Fibroblast of the aortic adventitia (primary cell): ENCODE measurements around the gene TMEM98. TPM values are rescaled to one million over a fixed set of nuclear protein-coding genes. Genes with fewer than 3 reads are reported as not detected.
"Not testable (repeated sequence)": the region's sequence is repeated elsewhere in the genome, so short reads cannot be mapped to it uniquely, and the experiment has no call there.

ENCODE experiments used
- DNase-seq: peaks from one replicate; pipeline ENCODE4 v3.0.0-alpha.2; 2010; ENCODE audit warnings: low read depth
- H3K4me3 ChIP-seq: 2 replicates; pipeline ENCODE4 v1.5.1; 2011; ENCODE audit warnings: low read depth, mild to moderate bottlenecking, control low read depth, low read length, moderate library complexity
- total RNA-seq: library from RNA; depleted of rRNA; stranded (reverse); fragments of >200 nt; gene quantifications from 2 replicates; pipeline ENCODE4 v1.2.3, GENCODE V29; 2012; ENCODE audit warnings: low replicate concordance
- TF ChIP-seq, protein P1 (sequence below): IDR thresholded peaks from 2 replicates; pipeline ENCODE4 v1.5.1; 2011; ENCODE audit warnings: mild to moderate bottlenecking, low read length, control low read depth, inconsistent platforms; ENCODE audit not compliant: insufficient read depth

TMEM98 gene
- total RNA-seq, 1 donor, result 95.5 TPM

DNA sequence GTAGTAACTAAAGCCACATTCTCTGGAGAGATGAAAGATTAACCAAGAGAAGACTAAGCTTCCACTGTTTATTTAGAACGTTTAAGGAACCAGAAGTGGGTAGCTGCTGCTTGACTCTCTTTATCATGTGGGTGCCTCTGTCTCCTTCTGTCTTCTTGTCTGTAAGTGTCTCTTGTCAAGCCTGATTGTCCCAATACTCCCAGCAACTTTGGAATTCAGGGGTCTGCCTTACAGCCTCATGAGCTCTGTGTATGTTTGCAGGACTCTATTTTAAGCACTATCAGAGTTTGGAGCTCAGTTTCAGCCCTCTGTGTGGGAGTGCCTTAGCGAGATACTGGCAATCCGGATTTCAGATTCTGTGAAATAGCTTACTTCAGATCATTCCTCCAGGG lies 34.4 kb downstream of the TMEM98 start:
- H3K4me3 ChIP-seq, result no peak overlapping the region
- DNase-seq, result no peak
- TF ChIP-seq, protein P1, sequence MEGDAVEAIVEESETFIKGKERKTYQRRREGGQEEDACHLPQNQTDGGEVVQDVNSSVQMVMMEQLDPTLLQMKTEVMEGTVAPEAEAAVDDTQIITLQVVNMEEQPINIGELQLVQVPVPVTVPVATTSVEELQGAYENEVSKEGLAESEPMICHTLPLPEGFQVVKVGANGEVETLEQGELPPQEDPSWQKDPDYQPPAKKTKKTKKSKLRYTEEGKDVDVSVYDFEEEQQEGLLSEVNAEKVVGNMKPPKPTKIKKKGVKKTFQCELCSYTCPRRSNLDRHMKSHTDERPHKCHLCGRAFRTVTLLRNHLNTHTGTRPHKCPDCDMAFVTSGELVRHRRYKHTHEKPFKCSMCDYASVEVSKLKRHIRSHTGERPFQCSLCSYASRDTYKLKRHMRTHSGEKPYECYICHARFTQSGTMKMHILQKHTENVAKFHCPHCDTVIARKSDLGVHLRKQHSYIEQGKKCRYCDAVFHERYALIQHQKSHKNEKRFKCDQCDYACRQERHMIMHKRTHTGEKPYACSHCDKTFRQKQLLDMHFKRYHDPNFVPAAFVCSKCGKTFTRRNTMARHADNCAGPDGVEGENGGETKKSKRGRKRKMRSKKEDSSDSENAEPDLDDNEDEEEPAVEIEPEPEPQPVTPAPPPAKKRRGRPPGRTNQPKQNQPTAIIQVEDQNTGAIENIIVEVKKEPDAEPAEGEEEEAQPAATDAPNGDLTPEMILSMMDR, result no peak

DNA sequence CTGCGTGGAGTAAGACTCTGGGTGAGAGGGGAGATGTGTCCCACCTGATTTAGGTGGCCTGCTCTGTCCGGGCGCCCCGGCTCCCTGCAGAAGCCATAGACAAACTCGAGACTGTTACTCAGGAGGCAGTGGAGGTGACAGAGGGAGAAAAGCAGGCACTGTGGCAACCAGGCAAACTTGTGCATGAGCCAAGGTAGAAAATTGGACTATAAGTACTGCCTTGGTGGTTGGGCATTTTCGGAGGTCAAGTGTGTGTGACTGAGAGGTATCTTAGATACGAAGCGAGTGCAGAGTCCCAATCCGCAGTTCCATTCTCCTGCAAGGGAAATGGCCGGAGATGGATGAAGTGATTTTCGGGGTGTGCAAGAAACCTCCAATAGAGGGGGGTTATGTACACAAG lies 36.6 kb downstream of the TMEM98 start:
- DNase-seq, result no peak

GRCh38 chr17:32969231-32969630 lies 41.3 kb downstream of the TMEM98 start:
- not testable (repeated sequence) for DNase-seq, H3K4me3 ChIP-seq

More for the DNA sequence above, 36.6 kb downstream of the TMEM98 start:
- TF ChIP-seq, protein P1, result no peak
- H3K4me3 ChIP-seq, result no peak overlapping the region

- TF ChIP-seq, protein P1, result no peak
- DNase-seq, result peak; percentile 16
- no peak overlapping the region for H3K4me3 ChIP-seq
Observed at GRCh38 chr17:32970281-32970680, 42.3 kb downstream of the TMEM98 start.

DNA sequence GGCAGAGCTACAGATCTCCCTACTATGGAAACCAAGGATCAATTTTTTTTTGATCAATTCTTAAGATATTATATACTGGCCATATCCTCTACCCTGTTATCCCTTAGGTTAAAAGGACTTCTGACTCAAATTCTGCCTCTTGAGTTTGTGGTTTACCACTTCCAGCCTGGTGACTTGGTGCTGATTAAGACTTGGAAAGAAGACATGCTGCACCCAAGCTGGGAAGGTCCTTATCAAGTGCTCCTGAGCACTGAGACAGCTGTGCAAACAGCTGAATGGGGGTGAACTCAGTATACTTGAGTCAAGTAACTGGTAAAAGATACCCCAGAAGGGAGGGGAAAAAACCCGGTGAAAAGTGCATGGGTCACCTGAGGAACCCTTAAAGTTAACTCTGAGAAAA lies 43.2 kb downstream of the TMEM98 start:
- TF ChIP-seq, protein P1, result no peak
- no peak overlapping the region for H3K4me3 ChIP-seq
- DNase-seq, result peak; percentile 36

- no peak for DNase-seq
- TF ChIP-seq, protein P1, result no peak
- no peak overlapping the region for H3K4me3 ChIP-seq
Observed at GRCh38 chr17:32976131-32976530, 48.2 kb downstream of the TMEM98 start.

DNA sequence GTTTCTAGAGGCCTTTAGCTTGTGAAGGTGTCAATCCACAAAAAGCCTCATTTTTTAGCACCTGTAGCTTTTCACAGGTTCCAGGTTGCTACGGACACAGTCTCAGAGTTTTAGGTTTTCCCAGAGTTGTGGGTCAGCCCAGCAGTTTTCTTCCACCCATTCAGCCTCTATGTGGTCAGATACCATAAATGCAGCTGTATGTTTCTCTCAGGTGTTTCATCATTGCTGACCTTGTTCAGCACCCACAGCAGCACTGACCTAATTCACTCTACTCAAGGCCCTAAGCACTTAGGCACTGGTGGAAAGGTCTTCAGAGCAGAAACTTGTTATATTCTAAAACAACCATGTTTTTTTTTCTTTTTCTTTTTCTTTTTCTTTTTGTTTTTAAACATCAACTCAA lies 48.7 kb downstream of the TMEM98 start:
- TF ChIP-seq, protein P1, result no peak
- no peak overlapping the region for H3K4me3 ChIP-seq
- no peak for DNase-seq
